ENCODE results near the gene MAP1LC3B2.

DNA sequence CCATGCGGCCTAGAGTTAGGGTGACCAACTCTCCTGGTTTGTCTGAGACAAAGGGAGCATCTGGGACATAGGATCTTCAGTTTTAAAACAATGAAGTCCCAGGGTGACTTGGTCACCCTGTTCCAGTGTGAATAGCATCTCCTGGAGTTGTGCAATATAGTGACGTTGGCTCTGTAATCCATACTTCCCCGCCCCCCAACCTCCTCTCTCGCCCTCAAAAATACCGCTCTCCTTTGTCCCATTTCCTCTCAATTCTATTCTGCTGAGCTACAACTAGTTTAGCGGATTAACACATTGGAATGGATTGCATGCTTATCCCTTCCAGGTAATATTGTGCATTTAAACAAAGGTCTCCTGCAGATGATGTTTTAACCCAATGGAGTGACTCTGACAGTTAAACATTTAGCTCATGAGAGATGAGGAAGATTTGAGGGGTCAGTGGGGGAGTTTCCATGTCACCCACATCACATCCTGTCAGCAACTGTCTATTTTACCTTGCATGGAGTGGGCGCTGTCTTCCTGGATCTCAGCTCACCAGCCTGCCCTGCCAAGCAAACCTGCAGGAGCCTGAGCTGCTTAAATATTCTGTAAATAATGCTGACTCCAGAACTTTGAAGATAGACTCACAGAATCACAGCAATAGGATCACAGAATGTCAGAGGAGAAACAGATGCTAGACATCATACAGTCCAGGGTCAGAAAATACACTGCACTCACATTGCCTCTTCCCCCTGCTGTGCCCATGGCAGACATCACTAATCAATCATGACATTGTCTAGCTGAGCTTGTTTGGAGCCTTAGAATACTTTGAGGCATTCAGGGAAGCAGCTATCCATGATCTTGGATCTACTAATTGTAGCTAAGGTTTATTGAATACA, 43.0 kb downstream of the MAP1LC3B2 start:
- no peak for TF ChIP-seq POLR2A (IDR thresholded peaks at IDR 0.05; ENCODE audit: low read depth, low read length)
- no peak for TF ChIP-seq POLR2AphosphoS5 (IDR thresholded peaks at IDR 0.05; ENCODE audit: low read depth, low read length)
- TF ChIP-seq SPI1 (IDR thresholded peaks at IDR 0.05; ENCODE audit: low read depth, low read length): no peak

Measured in GM12891 (cell line).